Measurements from ENCODE around the gene SLC9A9.

Gene SLC9A9

GRCh38 chr3:143242101-143242500 is 606.2 kb downstream of the SLC9A9 start:
- no peaks in the 10 kb centered on the region for H3K27me3 ChIP-seq (ENCODE audit: low read depth, low read length)
- TF ChIP-seq EZH2phosphoT487 (IDR thresholded peaks at IDR 0.05; ENCODE audit: low read depth) = no peak
- H3K4me1 ChIP-seq (ENCODE audit: low read length) = no peaks in the 10 kb centered on the region
- no peak overlapping the region for H3K4me2 ChIP-seq (ENCODE audit: low read length)
- no peak overlapping the region for H3K9ac ChIP-seq (ENCODE audit: low read length)
- no peak overlapping the region for H3K27ac ChIP-seq (ENCODE audit: low read length)
- H3K9me3 ChIP-seq (ENCODE audit: insufficient read depth, low read length) = no peaks in the 10 kb centered on the region
- H3K79me2 ChIP-seq (ENCODE audit: low read length) = no peaks in the 10 kb centered on the region
- no peaks in the 10 kb centered on the region for H3K36me3 ChIP-seq (replicated peaks; ENCODE audit: low read depth, low read length)
- no peaks in the 10 kb centered on the region for H4K20me1 ChIP-seq (ENCODE audit: insufficient read depth, low read length)
- H3K4me3 ChIP-seq (ENCODE audit: low read length) = no peak overlapping the region
- H2AFZ ChIP-seq (ENCODE audit: low read depth, low read length) = no peak overlapping the region

DNA sequence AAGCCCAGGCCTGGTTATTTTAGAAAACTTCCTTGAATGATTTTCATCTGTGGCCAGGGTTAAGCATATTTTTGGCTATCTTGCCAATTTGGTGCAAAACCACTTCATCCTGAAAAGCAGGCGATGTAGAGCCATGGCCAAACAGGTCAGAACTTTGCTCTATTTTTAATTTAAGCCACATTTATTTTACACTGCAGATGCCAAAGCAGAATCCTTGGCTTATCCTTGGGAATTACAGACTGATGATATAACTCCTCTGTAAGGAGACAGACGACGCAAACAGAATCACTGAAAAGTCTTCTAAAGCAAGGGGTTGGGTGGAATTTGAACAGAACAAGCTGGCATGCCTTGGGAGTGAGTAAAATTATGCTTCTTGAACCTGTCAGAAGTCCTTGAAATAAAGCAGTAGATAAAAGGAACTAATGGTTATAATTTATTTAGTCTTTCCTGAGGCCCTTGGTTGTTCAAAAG is 606.8 kb downstream of the SLC9A9 start:
- TF ChIP-seq, protein P1, sequence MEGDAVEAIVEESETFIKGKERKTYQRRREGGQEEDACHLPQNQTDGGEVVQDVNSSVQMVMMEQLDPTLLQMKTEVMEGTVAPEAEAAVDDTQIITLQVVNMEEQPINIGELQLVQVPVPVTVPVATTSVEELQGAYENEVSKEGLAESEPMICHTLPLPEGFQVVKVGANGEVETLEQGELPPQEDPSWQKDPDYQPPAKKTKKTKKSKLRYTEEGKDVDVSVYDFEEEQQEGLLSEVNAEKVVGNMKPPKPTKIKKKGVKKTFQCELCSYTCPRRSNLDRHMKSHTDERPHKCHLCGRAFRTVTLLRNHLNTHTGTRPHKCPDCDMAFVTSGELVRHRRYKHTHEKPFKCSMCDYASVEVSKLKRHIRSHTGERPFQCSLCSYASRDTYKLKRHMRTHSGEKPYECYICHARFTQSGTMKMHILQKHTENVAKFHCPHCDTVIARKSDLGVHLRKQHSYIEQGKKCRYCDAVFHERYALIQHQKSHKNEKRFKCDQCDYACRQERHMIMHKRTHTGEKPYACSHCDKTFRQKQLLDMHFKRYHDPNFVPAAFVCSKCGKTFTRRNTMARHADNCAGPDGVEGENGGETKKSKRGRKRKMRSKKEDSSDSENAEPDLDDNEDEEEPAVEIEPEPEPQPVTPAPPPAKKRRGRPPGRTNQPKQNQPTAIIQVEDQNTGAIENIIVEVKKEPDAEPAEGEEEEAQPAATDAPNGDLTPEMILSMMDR (IDR thresholded peaks at IDR 0.05; ENCODE audit: low read depth, low read length) = no peak
- no peak for TF ChIP-seq EZH2phosphoT487 (IDR thresholded peaks at IDR 0.05; ENCODE audit: low read depth)
- no peaks in the 10 kb centered on the region for H4K20me1 ChIP-seq (ENCODE audit: insufficient read depth, low read length)
- H3K4me3 ChIP-seq (ENCODE audit: low read length) = no peak overlapping the region
- H3K27me3 ChIP-seq (ENCODE audit: low read depth, low read length) = no peaks in the 10 kb centered on the region
- H3K9me3 ChIP-seq (ENCODE audit: insufficient read depth, low read length) = no peaks in the 10 kb centered on the region
- H3K27ac ChIP-seq (ENCODE audit: low read length) = no peak overlapping the region
- no peak overlapping the region for H2AFZ ChIP-seq (ENCODE audit: low read depth, low read length)
- no peaks in the 10 kb centered on the region for H3K79me2 ChIP-seq (ENCODE audit: low read length)
- no peak overlapping the region for H3K9ac ChIP-seq (ENCODE audit: low read length)
- no peak overlapping the region for H3K4me2 ChIP-seq (ENCODE audit: low read length)
- no peaks in the 10 kb centered on the region for H3K4me1 ChIP-seq (ENCODE audit: low read length)
- H3K36me3 ChIP-seq (replicated peaks; ENCODE audit: low read depth, low read length) = no peaks in the 10 kb centered on the region

DNA sequence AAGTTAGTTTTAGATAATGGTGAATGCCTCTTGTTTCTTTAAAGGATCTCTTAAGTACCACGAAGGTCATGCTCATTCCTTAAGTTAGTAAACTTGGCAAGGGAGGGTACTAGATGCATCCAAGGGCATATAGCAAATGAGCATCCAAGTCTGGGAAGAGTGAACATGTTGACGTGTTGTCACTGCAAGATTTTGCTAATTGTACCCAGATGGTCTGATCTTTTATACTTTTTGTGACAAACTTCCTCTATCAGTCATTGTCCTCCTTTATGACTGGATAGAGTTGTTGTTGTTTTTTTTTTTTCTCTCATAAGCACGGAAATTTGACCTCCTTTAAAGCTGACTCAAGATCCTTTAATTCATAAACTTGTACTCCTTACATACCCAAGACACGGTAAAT is 607.4 kb downstream of the SLC9A9 start:
- TF ChIP-seq, protein P1 (IDR thresholded peaks at IDR 0.05; ENCODE audit: low read depth, low read length) = no peak
- no peak for TF ChIP-seq EZH2phosphoT487 (IDR thresholded peaks at IDR 0.05; ENCODE audit: low read depth)
- H3K36me3 ChIP-seq (replicated peaks; ENCODE audit: low read depth, low read length) = no peaks in the 10 kb centered on the region
- H2AFZ ChIP-seq (ENCODE audit: low read depth, low read length) = no peak overlapping the region
- H3K9me3 ChIP-seq (ENCODE audit: insufficient read depth, low read length) = no peaks in the 10 kb centered on the region
- no peak overlapping the region for H3K4me3 ChIP-seq (ENCODE audit: low read length)
- no peak overlapping the region for H3K9ac ChIP-seq (ENCODE audit: low read length)
- H3K27ac ChIP-seq (ENCODE audit: low read length) = no peak overlapping the region
- H3K27me3 ChIP-seq (ENCODE audit: low read depth, low read length) = no peaks in the 10 kb centered on the region
- no peak overlapping the region for H3K4me2 ChIP-seq (ENCODE audit: low read length)
- H3K79me2 ChIP-seq (ENCODE audit: low read length) = no peaks in the 10 kb centered on the region
- H4K20me1 ChIP-seq (ENCODE audit: insufficient read depth, low read length) = no peaks in the 10 kb centered on the region
- no peaks in the 10 kb centered on the region for H3K4me1 ChIP-seq (ENCODE audit: low read length)

DNA sequence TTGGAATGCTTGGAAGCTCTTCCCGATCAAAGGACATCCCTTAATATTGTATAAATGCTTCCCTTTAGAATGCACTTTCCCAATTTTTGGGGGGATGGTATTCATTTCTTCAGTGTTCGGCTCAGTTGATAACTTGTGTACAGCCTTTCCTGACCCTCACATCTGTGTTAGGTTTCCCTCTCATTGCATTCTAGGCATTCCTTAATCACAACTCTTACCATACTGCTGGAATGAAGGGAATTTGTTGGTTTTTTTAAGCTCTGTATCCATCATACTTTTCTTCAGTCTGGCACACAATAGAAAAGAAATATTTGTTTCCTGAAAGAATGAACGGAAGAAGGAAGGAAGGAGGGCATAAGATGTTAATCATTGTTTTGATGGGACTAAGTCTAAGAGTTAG is 609.2 kb downstream of the SLC9A9 start:
- H3K4me2 ChIP-seq (ENCODE audit: low read length) = no peak overlapping the region
- H3K36me3 ChIP-seq (replicated peaks; ENCODE audit: low read depth, low read length) = no peaks in the 10 kb centered on the region
- H3K27ac ChIP-seq (ENCODE audit: low read length) = no peak overlapping the region
- TF ChIP-seq EZH2phosphoT487 (IDR thresholded peaks at IDR 0.05; ENCODE audit: low read depth) = no peak
- TF ChIP-seq, protein P1 (IDR thresholded peaks at IDR 0.05; ENCODE audit: low read depth, low read length) = no peak
- no peaks in the 10 kb centered on the region for H3K9me3 ChIP-seq (ENCODE audit: insufficient read depth, low read length)
- no peak overlapping the region for H3K4me3 ChIP-seq (ENCODE audit: low read length)
- H3K4me1 ChIP-seq (ENCODE audit: low read length) = no peaks in the 10 kb centered on the region
- H3K79me2 ChIP-seq (ENCODE audit: low read length) = no peaks in the 10 kb centered on the region
- H3K9ac ChIP-seq (ENCODE audit: low read length) = no peak overlapping the region
- H2AFZ ChIP-seq (ENCODE audit: low read depth, low read length) = no peak overlapping the region
- H3K27me3 ChIP-seq (ENCODE audit: low read depth, low read length) = no peaks in the 10 kb centered on the region
- H4K20me1 ChIP-seq (ENCODE audit: insufficient read depth, low read length) = no peaks in the 10 kb centered on the region
